ENCODE measurements around the gene MLEC.

DNA sequence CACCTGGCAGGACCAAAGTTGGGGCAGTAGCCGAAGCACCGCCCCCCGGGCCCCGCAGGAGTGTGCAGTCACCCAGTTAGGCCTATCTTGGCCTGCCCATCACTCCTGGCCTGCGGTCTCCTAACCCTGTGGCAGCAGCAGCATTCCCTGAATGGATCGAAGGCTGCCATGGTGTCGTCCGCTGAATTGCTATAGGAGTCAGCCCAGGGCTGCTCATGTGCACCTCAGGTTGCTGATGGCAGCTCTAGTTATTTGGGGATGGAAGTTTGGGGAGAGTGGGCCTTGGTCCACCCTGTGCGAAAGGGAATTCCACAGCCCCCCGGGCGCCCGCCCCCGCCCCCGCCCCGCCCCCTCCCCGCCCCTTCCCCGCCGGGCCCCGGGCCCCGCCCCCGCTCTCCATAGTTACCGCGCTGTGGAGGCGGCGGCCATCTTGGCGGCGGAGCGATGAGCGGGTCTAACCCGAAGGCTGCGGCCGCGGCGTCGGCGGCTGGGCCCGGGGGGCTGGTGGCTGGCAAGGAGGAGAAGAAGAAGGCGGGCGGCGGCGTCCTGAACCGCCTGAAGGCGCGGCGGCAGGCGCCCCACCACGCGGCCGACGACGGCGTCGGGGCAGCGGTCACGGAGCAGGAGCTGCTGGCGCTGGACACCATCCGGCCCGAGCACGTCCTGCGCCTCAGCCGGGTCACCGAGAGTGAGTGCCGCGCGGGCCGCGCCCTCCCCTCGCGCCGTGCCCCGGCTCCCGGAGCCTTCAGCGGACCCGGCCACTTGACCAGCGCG, 23.3 kb downstream of the MLEC start, which contains the start of gene UNC119B:
- TF ChIP-seq, protein P1, sequence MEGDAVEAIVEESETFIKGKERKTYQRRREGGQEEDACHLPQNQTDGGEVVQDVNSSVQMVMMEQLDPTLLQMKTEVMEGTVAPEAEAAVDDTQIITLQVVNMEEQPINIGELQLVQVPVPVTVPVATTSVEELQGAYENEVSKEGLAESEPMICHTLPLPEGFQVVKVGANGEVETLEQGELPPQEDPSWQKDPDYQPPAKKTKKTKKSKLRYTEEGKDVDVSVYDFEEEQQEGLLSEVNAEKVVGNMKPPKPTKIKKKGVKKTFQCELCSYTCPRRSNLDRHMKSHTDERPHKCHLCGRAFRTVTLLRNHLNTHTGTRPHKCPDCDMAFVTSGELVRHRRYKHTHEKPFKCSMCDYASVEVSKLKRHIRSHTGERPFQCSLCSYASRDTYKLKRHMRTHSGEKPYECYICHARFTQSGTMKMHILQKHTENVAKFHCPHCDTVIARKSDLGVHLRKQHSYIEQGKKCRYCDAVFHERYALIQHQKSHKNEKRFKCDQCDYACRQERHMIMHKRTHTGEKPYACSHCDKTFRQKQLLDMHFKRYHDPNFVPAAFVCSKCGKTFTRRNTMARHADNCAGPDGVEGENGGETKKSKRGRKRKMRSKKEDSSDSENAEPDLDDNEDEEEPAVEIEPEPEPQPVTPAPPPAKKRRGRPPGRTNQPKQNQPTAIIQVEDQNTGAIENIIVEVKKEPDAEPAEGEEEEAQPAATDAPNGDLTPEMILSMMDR (IDR thresholded peaks at IDR 0.05 in 4 of 5, conservative IDR thresholded peaks at IDR 0.05 in 1 of 5), result peak in 1 of 5 experiments; percentile 24
- TF ChIP-seq POLR2A (IDR thresholded peaks at IDR 0.05), result peak; percentile 20 to 41
